ENCODE data around the gene IGHMBP2.

Gene IGHMBP2

DNA sequence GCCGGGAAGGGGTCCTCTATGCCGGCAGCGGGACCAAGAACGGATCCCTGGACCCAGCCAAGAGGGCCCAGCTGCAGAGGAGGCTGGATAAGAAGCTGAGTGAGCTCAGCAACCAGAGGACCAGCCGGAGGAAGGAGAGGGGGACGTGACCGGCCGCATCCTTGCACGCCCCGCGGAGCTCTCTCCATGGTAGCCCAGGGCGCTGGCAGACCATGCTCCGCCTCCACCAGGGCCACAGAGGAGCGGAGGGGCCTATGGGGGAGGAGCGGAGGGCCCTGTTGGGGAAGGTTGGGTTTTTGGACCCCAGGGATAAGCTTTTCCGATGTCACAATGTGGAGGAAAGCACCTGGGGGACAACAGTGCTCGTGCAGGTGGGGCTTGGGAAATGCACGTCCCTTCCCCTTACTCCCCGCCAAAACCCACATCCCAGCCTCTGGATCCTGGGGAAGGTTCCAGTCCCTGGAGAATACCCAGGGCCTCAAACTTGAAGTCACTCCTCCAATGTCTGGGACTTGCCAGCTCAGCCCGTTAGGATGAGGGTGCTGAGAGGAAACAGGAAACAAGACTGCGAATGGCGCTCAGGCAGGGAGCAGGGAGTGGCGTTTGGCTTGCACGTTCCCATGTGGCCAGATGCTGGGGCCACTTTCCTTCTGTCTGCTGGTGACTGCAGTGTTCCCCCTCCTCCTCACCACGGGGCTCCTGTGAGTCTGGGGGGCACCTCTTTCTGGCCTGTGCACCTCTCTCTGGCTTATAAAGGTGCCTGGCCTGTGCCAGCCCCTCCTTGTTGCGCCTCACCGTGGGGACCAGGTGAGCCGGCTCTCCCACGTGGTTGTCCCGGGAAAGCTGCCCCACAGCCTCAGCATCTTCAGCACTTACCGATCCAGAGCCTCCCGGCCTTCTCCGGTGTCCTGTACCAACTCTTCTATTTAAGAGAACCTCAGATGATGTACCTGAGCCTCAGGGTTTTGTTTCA is 36.2 kb downstream of the IGHMBP2 start:
- TF ChIP-seq, protein P1, sequence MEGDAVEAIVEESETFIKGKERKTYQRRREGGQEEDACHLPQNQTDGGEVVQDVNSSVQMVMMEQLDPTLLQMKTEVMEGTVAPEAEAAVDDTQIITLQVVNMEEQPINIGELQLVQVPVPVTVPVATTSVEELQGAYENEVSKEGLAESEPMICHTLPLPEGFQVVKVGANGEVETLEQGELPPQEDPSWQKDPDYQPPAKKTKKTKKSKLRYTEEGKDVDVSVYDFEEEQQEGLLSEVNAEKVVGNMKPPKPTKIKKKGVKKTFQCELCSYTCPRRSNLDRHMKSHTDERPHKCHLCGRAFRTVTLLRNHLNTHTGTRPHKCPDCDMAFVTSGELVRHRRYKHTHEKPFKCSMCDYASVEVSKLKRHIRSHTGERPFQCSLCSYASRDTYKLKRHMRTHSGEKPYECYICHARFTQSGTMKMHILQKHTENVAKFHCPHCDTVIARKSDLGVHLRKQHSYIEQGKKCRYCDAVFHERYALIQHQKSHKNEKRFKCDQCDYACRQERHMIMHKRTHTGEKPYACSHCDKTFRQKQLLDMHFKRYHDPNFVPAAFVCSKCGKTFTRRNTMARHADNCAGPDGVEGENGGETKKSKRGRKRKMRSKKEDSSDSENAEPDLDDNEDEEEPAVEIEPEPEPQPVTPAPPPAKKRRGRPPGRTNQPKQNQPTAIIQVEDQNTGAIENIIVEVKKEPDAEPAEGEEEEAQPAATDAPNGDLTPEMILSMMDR (conservative IDR thresholded peaks at IDR 0.05), result no peak
- H3K27ac ChIP-seq, result no peak overlapping the region

DNA sequence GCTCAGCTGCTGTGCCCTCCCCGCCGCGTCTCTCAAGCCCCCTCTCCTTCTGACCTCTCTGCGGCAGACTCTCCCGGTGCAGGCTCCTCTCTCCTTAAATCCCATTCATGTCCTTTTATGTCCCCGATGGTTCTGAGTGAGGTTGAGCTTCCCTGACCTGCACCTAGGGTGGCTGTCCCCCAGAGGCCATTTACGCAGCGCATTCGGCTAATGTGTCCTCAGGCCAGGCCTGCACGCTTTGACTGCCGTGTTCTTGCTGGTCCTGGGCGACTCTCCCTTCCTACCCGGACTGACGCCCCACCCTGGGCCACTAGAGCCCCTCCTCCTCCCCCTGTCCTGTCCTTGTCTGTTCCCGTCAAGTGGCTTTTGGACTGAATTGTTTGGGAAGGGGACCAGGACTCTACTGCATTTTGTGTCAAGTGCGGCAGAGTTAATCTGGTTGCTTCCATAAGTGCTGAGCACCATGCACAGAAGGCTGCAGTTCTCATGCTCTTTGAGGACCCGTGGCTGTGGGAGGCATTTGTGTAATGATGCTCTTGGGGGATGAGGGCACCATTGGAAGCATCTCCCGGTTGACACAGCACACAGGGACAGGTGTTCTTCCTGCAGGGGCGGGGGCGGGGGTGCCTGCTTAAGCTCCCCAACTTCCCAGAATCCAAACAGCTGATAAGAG is 37.1 kb downstream of the IGHMBP2 start:
- H3K27ac ChIP-seq, result no peak overlapping the region
- TF ChIP-seq, protein P1 (conservative IDR thresholded peaks at IDR 0.05), result no peak

DNA sequence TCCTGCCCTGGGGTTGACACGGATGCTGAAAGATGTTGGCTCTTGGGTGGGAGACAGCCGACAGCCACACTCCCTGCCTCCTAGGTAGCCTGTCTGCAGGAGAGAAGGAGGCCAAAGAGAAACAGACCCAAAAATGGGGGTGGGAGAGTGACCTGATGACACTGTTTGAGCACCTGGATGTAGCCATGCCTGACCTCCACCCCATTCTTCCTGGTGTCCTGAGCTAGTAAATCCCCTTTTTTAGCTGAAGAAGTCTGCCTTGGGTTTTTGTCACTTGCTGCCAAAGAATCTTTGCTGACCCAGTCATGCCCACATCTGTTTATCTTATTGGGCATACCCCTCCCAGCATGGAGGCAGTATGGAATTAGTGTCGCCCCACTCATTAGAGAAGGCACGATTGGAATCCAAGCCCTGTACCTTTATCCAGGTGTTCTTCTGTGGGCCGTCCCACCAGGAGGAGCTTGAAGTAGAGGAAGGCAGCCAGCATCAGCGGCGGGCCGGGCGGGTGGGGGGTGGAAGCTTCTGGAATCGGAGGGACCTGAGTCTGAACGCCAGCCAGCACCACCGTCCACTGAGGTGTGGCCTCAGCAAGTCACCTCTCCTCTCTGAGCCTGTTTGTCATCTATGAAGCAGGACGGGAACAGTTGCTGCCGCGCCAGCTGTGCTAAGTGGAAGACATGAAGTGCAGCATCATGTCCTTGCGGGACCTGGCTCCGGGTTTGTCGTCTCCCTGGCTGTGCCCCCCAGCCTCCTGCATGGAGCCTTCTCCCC is 37.8 kb downstream of the IGHMBP2 start:
- TF ChIP-seq, protein P1 (conservative IDR thresholded peaks at IDR 0.05), result no peak
- H3K27ac ChIP-seq, result no peak overlapping the region

DNA sequence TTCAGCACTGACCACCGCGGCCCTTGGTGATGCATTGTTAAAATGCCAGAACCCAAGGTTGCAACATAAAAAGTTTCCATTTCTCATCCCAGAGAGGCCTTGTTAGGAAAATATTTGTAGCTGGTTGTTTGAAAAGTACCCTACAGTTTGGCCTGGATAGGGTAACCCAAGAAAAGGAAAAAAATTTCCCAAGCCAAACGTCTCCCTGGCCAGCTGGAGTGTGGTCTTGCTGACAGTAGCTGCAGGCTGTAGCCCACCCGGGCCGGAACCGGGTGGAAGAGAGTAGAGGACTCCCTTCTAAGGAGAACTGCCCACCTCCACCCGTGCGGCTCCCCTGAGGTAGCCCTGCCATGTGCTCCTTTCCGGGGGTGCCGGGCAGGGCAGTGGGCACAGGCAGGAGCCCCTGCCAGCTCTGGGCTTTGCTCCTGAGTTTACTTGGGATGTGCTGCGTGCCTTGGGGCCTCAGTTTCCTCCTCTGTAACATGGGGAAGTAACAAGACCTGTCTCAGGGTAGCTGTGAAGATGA is 38.5 kb downstream of the IGHMBP2 start:
- no peak overlapping the region for H3K27ac ChIP-seq
- TF ChIP-seq, protein P1 (conservative IDR thresholded peaks at IDR 0.05), result no peak

DNA sequence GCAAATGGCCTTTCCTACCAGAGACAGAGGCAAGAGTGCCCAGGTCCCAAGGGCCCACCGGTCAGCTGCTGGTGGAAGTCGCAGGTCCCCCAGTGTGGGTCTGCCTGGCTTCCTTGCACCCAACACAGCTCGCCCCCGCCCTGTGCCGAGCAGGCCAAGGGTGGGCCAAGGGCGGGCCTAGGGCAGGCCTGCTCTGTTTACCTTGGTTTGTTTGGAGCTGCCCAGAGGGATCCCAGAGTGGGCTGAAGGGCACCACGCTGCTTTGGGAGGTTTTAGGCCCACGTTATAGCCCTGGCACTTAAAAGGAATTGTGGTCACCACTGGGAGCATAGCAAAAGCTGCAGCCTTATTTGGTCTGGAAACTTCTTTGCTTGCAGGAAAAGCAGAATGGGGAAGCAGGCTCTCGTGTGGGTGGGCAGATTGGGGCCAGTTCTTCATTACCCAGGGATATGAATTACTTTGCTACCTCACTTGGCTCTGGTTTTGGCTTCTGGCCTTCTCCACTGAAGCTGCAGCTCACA is 39.1 kb downstream of the IGHMBP2 start:
- TF ChIP-seq, protein P1 (conservative IDR thresholded peaks at IDR 0.05), result no peak
- H3K27ac ChIP-seq, result no peak overlapping the region

DNA sequence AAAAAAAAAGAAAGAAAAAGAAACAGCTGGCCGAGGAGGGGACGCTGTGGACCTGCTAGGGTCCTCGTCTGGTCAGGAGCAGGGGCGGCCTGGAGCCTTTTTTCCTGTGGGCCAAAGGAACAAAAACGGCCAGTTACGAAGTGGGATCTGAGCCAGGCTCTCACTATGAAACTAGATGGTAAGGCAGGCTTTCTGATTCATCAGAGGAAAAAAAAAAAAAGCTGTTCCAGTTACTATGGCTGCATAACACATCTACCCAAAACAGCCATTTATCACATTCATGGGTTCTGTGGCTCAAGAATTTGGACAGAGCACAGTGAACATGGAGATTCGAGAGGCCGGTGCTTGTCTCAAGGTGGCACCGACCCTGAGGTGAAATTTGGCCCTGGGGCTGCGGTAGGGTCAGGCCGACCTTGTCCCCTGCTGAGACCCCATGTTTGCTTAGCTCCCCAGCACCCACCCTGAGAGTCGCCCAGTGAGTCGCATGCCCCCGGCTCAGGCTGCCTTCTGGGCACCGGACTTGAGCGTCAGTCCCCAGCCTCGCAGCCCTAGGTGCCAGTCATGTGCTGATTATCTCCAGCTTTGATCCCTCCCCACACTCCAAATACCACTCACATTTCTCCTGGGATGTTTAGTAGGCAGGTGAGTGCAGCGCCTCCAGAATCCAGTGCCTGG is 42.9 kb downstream of the IGHMBP2 start:
- TF ChIP-seq, protein P1 (conservative IDR thresholded peaks at IDR 0.05), result no peak
- H3K27ac ChIP-seq, result no peak overlapping the region

All from VCaP (cell line).